ENCODE data around the gene DOCK2. TPM values are rescaled to one million over a fixed set of nuclear protein-coding genes. Genes with fewer than 3 reads are reported as not detected.

DOCK2 gene
- total and polyA plus RNA-seq, 2 donors (not counting 3 experiments of a cell fraction or from before 2014, with no cell fraction given): 0.62 to 4.8 TPM

DNA sequence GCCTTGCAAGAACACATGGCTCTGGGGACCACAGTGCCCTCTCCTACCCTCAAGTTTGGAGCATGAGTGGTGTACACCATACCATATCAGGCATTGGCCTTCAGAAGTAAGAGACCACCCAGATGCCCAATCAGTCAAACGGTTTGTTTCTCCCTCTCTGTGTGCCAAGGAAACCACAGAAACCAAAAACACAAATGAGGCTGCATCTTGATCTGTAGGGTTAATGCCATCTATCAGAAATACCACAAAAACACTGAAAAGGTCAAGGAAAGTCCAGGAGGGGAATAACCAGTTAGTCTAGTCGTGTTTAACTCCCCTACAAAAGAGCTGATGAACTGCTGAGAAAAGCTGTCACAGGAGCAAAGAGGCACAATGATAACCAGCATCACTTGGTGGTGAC is 264.8 kb downstream of the DOCK2 start:
- Histone ChIP-seq H3K36me3 (ENCODE audit: control insufficient read depth in 2 of 2, extremely low read depth in 1 of 2, insufficient read depth in 2 of 2, low read length in 2 of 2) (no peaks in the 10 kb centered on the region), H4K20me1 (replicated peaks; ENCODE audit: control insufficient read depth, extremely low read depth, insufficient read depth, low read length) (no peaks in the 10 kb centered on the region), H3K4me3 (replicated peaks in 1 of 3; ENCODE audit: insufficient read depth in 1 of 3, low read depth in 1 of 3, low read length in 3 of 3) (no peak overlapping the region), H2AFZ (ENCODE audit: low read depth, low read length) (no peak overlapping the region), H3K9me1 (replicated peaks; ENCODE audit: control insufficient read depth, extremely low read depth, insufficient read depth, low read length) (no peaks in the 10 kb centered on the region), H3K9me3 (replicated peaks; ENCODE audit: control insufficient read depth, insufficient read depth, low read length) (no peaks in the 10 kb centered on the region), H3K4me2 (ENCODE audit: insufficient read depth, low read length) (no peak overlapping the region), H3K27ac (ENCODE audit: insufficient read depth, low read depth, low read length) (no peak overlapping the region), H3K9ac (replicated peaks; ENCODE audit: extremely low read depth, insufficient read depth, low read length) (no peak overlapping the region), H3K27me3 (ENCODE audit: control insufficient read depth in 2 of 2, insufficient read depth in 2 of 2, low read length in 2 of 2) (no peaks in the 10 kb centered on the region), H3K4me1 (ENCODE audit: control insufficient read depth, extremely low read depth, insufficient read depth, low read length) (no peaks in the 10 kb centered on the region), H3K79me2 (ENCODE audit: control insufficient read depth, insufficient read depth, low read length) (peaks cover 6% of the 10 kb centered on the region)
- CTCF ChIA-PET: interaction anchor here (1.1 kb wide), 1 partner anchor 200 kb away, joined by 3 read pairs; no protein-coding TSS in a partner anchor
- no TSS peak for BruUV-seq (replicated peaks)
- dilution Hi-C loops (cut with MboI; ENCODE audit: extremely low pct_ligation_motif_present, low sequenced_read_pairs) (no loop called here), intact Hi-C loops (cut with micrococcal nuclease) (no loop called here)
- POLR2A ChIA-PET: no interaction called here
- no peak for DNase-seq (ENCODE audit: low read depth, low spot score)
- no peak for FAIRE-seq
- TF ChIP-seq GATA2 (IDR thresholded peaks at IDR 0.05; ENCODE audit: insufficient read depth, insufficient read length, low read depth, low read length): no peak
- TF ChIP-seq POLR2A (IDR thresholded peaks at IDR 0.05; ENCODE audit: low read depth, low read length): no peak
- TF ChIP-seq, protein P1, sequence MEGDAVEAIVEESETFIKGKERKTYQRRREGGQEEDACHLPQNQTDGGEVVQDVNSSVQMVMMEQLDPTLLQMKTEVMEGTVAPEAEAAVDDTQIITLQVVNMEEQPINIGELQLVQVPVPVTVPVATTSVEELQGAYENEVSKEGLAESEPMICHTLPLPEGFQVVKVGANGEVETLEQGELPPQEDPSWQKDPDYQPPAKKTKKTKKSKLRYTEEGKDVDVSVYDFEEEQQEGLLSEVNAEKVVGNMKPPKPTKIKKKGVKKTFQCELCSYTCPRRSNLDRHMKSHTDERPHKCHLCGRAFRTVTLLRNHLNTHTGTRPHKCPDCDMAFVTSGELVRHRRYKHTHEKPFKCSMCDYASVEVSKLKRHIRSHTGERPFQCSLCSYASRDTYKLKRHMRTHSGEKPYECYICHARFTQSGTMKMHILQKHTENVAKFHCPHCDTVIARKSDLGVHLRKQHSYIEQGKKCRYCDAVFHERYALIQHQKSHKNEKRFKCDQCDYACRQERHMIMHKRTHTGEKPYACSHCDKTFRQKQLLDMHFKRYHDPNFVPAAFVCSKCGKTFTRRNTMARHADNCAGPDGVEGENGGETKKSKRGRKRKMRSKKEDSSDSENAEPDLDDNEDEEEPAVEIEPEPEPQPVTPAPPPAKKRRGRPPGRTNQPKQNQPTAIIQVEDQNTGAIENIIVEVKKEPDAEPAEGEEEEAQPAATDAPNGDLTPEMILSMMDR (IDR thresholded peaks at IDR 0.05; ENCODE audit: extremely low read depth in 1 of 2, insufficient read depth in 1 of 2, low read depth in 1 of 2, low read length in 2 of 2): no peak
- TF ChIP-seq FOS (IDR thresholded peaks at IDR 0.05; ENCODE audit: borderline replicate concordance, insufficient read depth, low read length): no peak
- no peak for TF ChIP-seq POLR2AphosphoS5 (IDR thresholded peaks at IDR 0.05; ENCODE audit: insufficient read depth, low read depth, low read length)
- TF ChIP-seq EZH2 (IDR thresholded peaks at IDR 0.05; ENCODE audit: borderline replicate concordance, low read depth, low read length, severe bottlenecking): no peak
- no peak for TF ChIP-seq JUN (IDR thresholded peaks at IDR 0.05; ENCODE audit: borderline replicate concordance, insufficient read depth, insufficient read length, low read depth)
- no peak for TF ChIP-seq MYC (IDR thresholded peaks at IDR 0.05; ENCODE audit: low read depth, low read length)
- TF ChIP-seq, protein P2, sequence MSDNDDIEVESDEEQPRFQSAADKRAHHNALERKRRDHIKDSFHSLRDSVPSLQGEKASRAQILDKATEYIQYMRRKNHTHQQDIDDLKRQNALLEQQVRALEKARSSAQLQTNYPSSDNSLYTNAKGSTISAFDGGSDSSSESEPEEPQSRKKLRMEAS (IDR thresholded peaks at IDR 0.05; ENCODE audit: insufficient read depth, insufficient read length): no peak
